Skin of body (tissue), 2 donors: ENCODE results near the gene CHN2. TPM values are rescaled to one million over a fixed set of nuclear protein-coding genes. Genes with fewer than 3 reads are reported as not detected.

Experiments used
- DNase-seq: peaks from one replicate; lab custom pipeline; 2025; lab: John Stamatoyannopoulos, UW
- total RNA-seq: library from RNA; depleted of rRNA; stranded (reverse); fragments of >200 nt; gene quantifications from one replicate; pipeline ENCODE4 v1.2.3, GENCODE V29; 2014

CHN2 gene
- total RNA-seq, 1 donor from 2014 or later, result 9.1 TPM

DNA sequence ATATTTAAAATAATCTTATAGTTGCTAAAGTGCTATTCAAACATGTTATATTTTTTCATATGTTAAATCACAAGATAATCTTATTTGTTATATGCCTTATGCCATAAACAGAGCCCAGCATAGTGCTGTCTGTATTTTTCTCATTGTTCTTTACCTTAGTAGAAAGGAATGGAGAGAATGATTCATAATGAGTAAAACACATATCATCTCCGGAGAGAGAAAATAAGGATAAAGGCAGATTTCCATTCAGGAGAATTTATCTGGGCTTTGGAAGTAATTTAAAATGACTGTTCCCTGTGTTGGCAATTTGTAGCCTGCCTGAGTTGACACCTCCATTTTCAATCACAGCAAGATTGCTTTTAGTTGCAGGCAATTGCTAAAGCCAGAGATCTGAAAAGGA, 30.2 kb downstream of the CHN2 start:
- no peak for DNase-seq

DNA sequence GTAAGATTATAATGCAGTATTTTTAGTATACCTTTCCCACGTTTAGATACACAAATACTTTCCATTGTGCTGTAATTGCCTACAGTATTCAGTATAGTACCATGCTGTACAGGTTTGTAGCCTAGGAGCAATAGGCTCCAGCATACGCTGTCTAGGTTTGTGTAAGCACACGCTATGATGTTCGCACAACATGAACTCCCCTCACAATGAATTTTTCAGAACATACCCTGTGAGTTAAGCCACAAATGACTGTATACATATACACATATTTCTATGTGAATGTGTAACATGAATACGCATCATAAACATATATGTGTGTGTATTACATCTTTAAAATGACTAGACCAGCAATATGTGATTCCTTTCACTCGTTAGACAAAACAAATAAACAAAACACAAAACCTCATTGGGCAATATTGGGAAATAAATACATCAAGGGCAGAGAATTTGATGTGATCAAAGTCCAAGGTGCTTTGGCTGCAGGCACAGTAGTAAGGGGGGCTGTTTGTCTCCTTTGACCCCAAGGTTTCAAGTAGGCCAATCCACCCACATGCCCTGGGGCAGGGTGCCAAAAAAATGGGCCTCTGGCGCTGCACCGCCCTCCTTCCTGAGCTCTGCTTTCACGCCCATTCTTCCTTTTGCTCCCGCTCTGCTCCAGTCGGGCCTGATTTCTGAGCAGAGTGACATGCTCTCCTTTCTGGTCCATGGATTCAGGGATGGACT, 33.9 kb downstream of the CHN2 start:
- DNase-seq, result no peak

- no peak for DNase-seq
Observed at GRCh38 chr7:29229066-29229465, 34.5 kb downstream of the CHN2 start.

GRCh38 chr7:29229946-29230345, 35.4 kb downstream of the CHN2 start:
- no peak for DNase-seq

- no peak for DNase-seq
Observed at GRCh38 chr7:29230871-29231345, 36.3 kb downstream of the CHN2 start.

DNA sequence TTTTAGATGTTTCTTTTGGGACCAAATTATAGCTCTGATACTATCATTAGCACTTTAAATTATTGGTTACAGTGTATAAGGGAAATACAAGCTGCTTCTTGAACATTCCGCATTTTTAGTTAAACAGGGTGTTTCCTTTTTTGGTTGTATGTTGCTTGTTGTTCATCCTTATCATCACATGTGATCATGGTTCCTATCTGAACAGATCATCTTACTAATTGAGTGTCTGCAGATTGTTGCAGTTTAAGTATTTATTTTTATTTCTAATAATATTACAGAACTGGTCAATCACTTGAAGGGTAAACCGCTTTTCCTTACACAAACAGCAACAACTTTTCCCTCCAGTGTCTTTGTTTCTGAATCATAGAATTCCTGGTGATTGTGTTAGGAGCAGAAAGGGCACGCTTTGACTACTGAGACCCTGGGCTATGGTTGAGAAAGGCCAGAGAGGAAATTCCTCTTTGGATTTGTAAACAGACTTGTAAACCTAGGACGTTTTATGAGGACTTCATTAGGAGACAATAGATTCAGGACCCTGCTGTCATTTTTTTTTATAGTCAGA, 37.2 kb downstream of the CHN2 start:
- DNase-seq, result no peak

DNA sequence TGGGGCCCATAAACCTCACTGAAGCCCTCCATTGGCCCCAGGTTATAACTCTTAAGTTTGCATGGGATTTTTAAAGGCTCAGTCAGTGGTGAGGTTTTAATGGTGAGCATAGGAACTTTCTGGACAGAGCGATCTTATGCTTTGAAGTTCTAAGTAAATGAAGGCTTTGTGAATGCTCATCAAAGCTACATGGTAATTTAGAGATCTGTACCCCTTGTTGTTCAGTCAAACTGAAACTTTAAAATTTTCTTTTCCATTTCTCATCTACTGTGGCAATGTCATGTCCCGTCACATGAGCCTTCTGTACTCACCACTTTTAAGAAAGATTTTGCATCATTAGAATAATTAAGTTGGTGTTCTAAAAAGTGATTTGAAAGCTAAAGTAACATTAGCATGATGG, 39.9 kb downstream of the CHN2 start:
- DNase-seq, result no peak

- DNase-seq, result no peak
Observed at GRCh38 chr7:29236071-29236580, 41.6 kb downstream of the CHN2 start.

GRCh38 chr7:29236649-29237048, 42.1 kb downstream of the CHN2 start:
- DNase-seq, result no peak

DNA sequence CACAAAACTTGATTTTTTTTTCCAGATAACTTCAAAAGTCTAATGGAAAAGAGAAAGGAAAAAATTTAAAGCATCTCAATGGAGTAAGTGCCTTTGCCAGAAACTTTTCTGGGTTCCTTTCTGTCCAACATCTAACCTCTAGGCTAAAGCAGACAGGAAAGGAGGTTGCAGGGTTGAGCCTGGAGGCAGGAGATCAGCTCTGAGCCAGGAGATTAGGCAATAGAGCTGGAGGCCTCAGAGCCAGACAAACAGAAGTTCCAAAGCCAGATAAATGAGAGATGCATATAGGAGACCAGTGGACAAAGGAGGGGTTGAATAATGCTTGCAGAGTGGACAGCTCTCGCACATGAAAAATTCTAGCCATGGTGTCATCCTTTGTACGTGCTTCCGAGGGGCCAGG, 42.9 kb downstream of the CHN2 start:
- no peak for DNase-seq

GRCh38 chr7:29239638-29240037, 45.1 kb downstream of the CHN2 start:
- DNase-seq, result no peak

GRCh38 chr7:29242265-29242664, 47.7 kb downstream of the CHN2 start:
- no peak for DNase-seq

- DNase-seq, result no peak
Observed at GRCh38 chr7:29243910-29244655, 49.5 kb downstream of the CHN2 start.

DNA sequence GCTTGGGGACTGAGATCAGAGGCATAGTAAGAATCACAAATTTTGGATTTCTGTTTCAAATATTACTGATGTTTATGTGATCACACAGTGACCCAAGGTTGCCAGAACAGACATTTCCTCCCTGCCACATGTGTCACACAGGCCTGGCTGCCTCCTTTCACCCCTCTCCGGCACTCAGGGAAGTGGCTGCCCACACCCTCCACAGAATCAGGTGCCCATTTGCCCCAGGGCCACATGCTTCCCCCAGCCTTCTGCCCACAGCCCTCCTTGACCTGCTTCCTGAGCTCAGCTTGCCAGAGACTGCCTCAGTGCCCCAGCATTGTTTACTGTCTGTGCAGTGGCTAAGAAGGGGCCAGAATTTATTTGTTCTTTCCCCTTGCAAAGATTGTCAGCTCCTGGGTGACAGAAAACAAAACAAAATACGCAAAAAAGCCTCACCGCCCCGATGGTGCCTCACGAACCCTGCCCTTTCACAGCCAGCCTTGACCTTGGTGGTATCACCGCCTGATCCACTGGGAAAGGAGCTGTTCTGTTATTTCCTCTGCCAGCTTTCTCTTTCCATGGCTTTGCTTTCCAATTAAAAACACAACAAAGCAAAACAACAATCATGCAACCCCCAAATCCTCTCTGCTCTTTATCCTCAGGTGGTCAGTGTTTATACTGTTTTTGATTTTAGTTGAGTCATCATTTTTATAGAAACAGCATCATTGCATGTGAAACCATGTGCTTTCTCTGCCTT, 52.8 kb downstream of the CHN2 start:
- no peak for DNase-seq

DNA sequence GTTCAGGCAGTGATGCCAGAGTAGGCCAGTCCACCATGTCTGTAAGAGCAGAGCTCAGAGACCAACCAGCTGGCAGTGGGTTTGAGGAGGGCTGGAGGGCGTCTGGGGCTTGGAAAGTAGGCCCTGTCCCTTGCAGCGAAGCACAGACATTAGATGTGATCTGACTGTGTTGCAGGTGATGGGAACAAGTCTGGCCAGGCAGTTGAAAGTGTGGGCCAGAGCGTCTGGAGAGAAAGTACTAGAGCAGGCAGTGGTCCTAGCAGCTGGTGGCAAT, 53.3 kb downstream of the CHN2 start:
- DNase-seq, result no peak

DNA sequence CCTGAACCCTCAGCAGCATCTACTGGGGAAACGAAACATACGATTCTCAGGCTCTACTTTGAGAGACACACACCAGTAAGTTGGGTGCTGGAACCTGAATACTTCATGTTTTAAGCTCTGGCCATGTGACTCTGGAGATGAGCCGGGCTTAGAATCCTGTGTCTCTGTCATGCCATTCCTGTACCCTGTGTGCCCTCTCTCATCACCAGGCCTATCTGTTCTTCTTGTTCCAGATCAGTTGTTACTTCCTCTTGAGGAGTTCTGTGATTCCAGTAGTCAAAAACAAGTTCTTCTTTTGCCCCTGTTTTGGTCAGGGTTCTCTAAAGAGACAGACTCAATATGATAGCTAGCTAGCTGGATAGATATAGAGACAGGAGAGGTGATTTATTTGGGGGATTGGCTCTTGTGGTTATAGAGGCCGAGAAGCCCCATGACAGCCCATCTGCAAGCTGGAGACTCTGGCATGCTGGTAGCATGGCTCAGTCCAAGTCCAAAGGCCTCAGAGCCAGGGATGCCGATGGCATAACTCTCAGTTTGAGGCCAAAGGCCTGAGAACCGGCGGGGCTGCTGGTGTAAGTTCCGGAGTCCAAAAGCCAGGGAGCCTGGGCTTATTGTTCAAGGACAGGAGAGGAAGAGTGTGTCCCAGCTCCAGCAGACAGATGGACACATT, 54.3 kb downstream of the CHN2 start:
- no peak for DNase-seq

- DNase-seq, result no peak
Observed at GRCh38 chr7:29249383-29249750, 54.8 kb downstream of the CHN2 start.

- no peak for DNase-seq
Observed at GRCh38 chr7:29249860-29250259, 55.3 kb downstream of the CHN2 start.

- no peak for DNase-seq
Observed at GRCh38 chr7:29253225-29253624, 58.6 kb downstream of the CHN2 start.

DNA sequence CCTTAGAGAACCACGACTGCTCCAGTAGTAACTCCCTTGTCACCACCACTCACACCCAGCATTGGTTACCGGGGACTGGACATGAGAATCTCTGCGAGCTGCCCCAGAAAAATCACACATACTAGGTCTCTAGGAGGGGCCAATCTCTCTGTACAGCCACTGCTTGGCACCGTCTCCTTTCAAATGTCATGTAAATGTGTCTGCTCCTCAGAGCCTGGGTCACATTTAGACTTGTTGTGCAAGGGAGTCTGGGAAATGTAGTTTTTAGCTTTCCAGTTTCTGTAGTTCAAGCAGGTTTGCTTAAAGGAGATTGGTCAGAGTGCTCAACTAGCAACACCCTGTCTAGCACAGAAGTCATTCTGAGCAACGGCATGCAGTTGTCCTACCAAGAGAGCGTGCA, 60.0 kb downstream of the CHN2 start:
- no peak for DNase-seq

DNA sequence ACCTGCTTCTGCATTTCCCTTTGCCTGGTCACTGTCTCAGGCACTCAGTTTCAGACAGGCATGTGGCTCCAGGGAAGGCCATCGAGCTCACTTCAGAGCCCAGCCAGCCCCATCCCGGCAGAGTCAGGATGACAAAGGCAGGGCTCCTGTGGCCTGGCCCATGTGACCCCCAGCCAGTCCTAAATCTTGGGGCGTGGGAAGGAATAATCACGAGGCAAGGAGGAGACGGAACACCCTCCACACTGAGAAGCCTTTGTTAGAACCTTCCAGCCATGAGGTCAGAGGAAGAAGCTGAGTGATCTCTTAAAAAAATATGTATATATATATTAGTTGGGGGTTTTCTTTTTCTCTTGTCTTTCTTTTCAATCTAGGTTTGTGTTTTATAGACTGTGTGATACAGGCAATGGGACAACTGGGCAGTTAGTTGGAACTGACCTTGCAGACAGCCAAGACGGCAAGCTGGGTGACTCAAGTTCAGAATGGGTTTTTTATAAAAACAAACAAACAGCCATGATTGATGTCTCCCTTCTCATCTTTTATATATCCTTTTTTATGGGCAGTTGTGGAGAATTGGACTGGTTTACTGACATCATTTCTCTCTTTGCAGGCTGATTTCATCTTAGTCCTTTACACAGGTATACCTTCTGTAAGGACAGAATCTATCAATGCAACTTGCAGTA, 60.8 kb downstream of the CHN2 start:
- DNase-seq, result no peak
